Measurements from ENCODE around the gene UNC13C.

UNC13C gene

DNA sequence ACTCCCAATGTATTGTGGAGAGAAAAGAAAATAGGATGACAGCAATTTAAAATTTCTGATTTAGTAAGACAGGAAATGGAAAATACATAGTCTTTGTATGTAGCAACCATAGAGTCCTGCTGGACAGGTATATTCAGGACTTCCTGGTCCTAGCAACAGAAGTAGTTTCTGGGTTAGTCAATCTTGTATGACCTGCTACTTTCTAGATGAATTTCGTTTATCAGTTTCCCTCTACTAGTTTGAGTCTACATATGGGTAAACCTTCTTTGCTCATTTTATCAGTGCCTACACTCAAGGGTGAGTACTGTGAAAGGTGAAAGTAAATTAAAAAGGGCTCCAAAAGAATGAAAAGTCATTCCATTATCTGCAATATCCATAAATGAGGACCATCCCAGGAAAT lies 309.8 kb downstream of the UNC13C start:
- no peak for DNase-seq (ENCODE audit: extremely low read depth in 1 of 2, low read depth in 1 of 2)

DNA sequence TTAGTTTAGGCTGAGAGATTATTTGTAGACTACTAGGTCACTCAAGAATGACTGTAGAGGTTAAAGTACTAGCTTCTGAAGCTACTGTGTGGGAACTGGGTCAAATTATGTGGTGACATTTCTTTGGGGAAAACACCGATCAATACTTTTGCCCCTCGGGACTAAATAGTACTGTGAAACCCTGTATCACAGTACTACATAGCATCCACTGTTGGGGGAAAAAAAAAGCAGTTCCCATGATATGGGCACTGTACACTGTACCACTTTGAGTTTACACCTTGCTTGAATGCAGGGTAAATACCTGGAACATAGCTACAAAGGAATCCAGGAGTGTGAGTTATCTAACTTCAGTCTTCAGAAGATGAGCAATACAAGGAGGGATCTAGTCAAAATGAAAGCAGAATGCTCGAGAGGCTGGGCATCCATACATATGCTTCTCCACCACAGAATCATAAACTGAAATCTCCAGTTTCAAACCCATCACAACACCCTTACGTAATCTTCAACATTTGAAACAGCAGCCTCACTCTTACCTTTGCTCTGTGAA lies 311.4 kb downstream of the UNC13C start:
- no peak for DNase-seq (ENCODE audit: extremely low read depth in 1 of 2, low read depth in 1 of 2)

DNA sequence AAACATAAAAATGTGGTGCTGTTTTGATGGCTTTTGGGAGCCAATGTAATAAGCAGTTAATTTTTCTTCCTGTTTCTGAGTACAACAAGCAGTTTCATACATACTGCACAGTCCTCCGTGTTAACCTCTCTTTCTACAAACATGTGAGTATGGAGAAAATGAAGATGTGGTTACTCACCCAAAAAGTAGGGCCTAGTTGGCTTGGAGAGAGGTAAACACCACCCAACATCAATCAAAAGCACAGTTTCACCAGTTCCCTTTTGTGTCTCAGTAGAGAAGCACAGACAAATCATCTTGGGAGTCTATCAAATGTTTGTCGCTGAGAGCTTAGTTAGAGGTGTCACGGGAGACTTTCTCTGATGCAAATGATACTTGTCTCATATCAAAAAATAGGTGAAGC lies 320.2 kb downstream of the UNC13C start:
- DNase-seq (ENCODE audit: extremely low read depth in 1 of 2, low read depth in 1 of 2) = no peak

DNA sequence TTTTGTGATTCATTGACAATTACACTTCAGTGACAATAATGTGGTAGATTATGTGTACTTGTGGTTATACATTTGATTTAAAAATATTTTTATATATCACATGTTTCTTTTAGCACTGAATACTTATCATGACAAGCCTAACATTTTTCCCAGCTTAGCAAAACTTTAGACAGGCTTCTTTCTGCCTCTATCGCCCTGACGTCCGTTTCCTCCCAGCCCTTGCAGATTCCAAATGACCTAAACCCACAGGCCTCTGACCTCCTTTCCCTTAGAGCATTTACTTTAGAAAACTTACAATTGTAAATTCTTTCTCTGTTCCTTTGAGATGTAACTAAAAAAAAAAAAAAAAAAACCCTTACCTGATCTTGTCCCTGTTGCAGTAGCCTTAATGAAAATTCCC lies 326.1 kb downstream of the UNC13C start:
- DNase-seq (ENCODE audit: extremely low read depth in 1 of 2, low read depth in 1 of 2) = no peak

DNA sequence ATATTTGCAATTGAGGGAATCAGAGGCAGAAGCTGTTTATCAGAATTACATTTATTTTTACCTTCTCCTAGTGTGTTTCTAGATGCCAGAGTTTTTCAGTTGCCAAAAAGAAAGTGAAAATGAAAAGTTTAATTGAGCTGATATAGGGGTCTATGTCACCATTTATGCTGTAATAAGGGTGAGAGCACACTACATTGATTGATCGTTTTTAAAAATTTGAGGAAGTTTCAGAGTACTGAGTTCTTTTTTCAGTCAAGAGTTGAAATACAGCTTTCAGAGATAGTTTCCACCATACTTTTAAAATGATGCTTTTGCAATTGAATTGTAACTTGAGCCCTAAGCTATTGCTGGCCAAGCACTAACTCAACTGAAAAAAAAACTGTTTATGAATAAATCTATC lies 326.9 kb downstream of the UNC13C start:
- no peak for DNase-seq (ENCODE audit: extremely low read depth in 1 of 2, low read depth in 1 of 2)

DNA sequence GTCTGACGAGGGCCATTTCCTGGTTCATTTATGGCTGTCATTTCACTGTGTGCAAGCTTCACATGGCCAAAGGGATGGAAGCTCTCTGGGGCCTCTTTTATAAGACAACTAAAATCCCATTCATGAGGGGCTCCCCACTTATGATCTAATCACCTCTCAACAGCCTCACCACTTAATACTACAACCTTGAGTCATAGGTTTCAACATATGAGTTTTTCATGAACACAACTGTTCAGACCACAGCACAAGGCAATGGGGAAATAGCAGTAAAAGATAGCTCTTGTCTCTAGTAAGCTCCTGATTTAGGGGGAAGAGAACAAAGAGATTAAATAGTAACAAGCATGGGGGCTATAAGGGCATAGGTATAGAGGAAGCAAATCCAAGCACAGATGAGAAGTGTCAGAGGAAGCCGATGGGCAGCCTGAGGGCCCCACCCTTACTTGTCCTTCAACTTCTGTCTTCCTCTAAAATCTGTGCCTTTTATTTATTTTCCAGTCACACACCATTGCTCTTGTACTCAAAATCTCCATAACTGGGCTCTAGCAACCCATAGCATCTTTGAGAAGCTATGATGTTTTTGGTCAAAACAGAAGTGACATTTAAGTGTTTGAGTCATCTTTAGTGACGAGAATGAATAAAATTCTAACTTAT lies 329.1 kb downstream of the UNC13C start:
- DNase-seq (ENCODE audit: extremely low read depth in 1 of 2, low read depth in 1 of 2) = no peak

DNA sequence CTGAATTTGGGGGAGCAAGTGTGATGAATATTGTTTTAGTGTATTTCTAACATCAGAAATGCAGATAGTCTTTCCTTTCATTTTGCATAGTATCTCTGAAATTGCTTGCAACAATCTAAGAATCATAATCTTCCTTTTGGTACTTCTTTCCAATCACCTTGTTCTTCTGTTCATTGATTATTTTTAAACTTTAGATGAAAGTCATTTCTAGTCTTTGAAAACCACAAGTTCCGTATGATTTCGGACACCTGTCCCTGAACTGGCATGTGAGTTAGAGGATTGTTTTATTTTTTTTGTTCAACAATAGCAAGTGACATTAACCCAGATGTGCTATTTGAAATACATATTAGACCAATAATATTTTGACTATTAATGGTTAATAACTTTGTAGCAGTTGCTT lies 329.7 kb downstream of the UNC13C start:
- no peak for DNase-seq (ENCODE audit: extremely low read depth in 1 of 2, low read depth in 1 of 2)

DNA sequence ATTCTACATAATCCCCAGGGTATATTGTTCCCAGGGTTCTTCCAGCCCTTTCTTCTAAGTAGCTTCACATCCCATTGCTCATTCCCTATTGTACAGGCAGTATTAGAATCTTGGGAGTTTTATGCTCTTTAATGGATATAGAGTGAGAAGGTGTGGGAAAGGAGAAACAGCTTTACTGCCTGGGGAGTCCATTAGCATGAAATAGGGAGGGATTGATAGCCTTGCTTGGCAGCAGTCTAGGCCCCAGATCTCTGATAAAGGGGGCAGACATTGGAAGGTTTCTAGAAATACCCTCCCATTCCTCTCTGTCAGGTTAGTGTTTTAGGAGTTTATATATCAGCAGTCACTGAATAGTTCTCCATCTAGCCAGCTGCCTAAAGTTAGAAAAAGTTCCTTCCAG lies 334.3 kb downstream of the UNC13C start:
- DNase-seq (ENCODE audit: extremely low read depth in 1 of 2, low read depth in 1 of 2) = no peak

DNA sequence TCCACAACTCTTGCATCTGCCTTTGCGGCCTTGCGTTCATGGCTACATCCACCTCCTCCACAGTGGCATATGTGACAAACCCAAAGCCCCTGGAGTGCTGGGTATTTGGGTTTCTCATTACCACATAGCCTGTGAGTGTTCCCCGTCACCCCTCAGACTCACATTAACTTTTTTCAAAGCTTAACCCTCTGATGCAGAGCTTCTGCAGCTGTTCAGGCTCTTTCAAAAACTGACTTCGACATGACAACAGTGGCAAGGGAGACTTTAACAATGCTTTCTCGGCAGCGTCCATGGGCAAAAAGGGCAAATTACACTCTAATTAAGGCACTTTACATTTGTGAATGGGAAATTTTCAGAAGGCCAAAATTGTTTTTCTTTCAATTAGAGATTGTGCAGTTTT lies 343.2 kb downstream of the UNC13C start:
- no peak for DNase-seq (ENCODE audit: extremely low read depth in 1 of 2, low read depth in 1 of 2)

DNA sequence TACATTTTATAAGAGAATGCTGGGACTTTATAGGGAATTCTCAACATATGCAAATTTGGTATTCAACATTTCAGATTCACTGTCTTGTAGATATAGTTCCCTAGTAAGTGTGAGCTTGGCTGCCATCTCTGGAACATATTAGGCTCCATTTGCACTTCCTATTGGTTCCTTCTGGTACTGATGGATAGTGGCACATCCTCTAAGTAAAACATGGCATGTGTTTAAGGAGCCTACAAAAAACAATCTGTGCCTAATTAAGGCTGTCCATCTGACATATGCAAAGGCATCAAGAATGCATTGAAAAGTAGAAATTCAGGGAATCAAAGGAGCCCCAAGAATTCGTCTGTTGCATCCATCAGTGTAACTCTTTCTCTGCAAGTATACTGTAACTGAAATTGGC lies 344.1 kb downstream of the UNC13C start:
- no peak for DNase-seq (ENCODE audit: extremely low read depth in 1 of 2, low read depth in 1 of 2)

DNA sequence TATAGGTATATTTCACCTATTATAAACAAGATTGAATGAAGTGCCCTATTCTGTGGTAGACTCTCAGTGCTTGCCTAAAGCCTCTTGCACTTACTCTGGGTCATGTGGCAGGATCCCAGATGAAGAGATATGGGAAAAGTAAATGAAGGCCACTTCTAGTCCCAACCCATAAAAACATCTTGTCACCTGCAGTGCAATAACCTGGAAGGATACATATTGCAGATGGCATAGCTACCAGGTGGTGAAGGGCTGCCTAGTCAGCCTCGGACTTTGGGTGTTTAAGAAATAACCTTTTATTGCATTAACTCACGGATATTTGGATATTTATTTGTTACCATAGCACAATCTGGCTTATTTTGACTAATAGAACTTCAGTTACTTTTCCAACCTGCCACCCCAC lies 367.1 kb downstream of the UNC13C start:
- DNase-seq (ENCODE audit: extremely low read depth in 1 of 2, low read depth in 1 of 2) = no peak

DNA sequence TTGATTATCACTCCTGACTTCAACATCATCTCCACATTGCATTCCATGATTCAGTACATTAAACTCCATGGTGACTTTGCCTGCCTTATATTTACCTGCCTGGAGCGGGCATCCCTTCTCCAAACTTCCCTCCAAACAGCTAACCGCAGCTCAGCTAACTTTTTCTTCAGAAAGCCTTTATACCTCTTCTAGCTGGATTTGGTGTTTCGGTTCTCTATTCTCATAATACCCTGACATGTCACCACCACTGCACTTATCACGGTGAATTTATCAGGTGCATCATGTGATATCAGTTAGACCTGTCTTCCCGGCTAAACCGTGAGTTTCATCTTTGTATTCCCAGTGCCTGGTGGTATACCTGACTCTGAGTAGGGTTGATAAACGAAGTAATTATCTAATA lies 367.6 kb downstream of the UNC13C start:
- no peak for DNase-seq (ENCODE audit: extremely low read depth in 1 of 2, low read depth in 1 of 2)

DNA sequence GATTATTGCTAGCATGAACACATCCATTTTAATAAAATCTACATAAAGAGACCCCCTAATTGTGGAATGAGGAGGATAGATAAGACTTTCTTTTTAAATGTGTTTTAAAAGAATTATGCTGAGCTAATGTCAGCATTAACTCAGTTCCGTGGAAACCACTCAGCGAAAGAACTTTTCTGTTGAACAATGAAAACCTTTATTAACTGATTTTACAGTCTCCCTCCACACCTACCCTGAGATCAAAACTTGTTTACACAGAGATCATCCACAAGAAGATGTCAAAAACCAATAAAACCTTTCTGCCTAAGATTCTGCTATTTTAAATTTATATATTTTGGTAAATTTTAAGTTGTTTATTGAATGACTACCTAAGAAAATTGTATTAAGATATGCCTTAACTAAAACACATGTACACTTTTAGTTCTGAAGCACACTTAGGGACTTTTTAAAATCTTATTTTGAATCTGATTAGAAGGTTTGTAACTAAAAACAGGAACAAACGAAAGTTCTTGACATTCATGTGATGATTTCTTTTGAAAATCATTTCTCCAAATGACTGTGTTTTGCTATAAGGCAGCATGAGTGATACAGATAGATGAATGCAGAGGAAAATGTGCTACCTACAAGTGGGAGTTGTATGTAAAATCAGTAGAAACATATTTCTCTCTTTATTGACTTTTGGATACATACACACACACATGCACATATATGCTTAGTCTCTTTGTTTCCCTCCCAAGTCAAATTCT lies 369.0 kb downstream of the UNC13C start:
- DNase-seq (ENCODE audit: extremely low read depth in 1 of 2, low read depth in 1 of 2) = no peak

DNA sequence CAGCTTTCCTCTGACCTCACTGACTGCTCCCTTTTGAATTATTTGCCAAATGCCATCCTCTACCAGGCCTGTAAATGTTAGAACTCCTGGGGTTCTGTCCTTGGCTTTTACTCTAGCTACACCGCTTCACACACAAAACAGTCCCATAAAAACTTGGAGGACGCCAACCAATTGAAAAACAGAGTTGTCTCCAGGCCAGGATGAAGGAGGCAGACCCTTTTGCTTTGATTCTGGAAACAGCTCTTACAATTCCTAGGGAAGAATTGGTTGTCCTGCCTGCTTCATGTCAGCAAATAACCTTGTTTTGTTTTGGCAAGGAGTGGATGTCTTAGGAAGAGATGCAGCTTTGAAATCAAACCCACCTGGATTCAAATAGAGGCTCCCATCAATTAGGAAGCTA lies 375.5 kb downstream of the UNC13C start:
- DNase-seq (ENCODE audit: extremely low read depth in 1 of 2, low read depth in 1 of 2) = no peak

DNA sequence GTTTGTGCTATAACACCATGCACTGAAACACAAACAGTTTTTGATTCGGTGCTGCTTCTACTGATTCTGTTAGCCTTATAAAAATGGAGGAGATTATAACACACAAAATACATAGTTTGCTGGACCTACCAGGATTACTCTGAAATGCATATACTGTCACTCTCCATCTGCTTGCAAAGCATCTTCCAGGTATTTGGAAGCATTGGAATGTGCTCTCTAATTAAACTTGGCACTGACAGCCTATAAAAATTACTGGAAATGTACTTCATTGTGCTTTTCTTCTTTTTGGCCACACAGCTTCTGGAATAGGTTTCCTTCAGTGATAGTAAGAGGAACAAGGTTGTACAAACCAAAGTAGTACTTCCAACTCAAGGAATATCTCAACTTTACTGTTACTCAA lies 376.1 kb downstream of the UNC13C start:
- no peak for DNase-seq (ENCODE audit: extremely low read depth in 1 of 2, low read depth in 1 of 2)

DNA sequence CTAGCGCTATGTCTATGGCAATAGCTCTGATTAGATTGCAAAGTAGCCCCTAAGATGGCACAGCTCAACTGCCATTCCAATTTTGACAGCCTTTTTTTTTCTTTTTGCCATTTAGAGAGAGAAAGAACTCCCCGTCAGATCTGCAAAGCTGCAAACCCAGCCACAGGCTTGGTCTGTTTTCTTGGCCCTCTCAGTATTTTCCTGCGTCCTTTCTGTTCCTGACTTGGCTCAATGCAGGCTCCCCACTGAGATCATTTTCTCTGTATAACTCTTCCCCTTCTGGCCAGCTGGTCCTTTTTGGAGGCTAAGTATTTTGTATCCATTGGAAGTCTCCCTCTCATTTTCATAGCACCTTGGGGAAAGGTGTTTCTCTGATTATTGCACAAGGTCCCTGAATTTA lies 386.7 kb downstream of the UNC13C start:
- no peak for DNase-seq (ENCODE audit: extremely low read depth in 1 of 2, low read depth in 1 of 2)

DNA sequence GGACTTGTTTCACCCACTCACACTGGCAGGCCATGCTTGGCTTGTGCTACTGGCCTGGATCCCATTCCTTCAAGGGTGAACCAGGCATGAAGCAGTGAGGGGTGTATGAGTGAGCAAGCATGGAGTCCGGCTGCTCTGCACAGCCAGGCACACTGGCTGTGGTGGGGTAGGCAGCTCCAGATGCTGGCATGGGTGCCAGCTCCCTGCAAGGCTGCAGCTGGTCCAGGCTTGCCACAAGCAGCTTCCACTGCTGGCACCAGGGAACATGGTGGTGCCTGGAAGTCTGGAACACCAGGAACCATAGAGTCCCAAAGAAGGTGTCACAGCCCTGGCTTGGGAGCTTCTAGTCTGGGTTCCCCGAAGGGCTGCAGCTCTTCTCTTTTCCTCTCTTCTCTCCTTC lies 395.1 kb downstream of the UNC13C start:
- no peak for DNase-seq (ENCODE audit: extremely low read depth in 1 of 2, low read depth in 1 of 2)

DNA sequence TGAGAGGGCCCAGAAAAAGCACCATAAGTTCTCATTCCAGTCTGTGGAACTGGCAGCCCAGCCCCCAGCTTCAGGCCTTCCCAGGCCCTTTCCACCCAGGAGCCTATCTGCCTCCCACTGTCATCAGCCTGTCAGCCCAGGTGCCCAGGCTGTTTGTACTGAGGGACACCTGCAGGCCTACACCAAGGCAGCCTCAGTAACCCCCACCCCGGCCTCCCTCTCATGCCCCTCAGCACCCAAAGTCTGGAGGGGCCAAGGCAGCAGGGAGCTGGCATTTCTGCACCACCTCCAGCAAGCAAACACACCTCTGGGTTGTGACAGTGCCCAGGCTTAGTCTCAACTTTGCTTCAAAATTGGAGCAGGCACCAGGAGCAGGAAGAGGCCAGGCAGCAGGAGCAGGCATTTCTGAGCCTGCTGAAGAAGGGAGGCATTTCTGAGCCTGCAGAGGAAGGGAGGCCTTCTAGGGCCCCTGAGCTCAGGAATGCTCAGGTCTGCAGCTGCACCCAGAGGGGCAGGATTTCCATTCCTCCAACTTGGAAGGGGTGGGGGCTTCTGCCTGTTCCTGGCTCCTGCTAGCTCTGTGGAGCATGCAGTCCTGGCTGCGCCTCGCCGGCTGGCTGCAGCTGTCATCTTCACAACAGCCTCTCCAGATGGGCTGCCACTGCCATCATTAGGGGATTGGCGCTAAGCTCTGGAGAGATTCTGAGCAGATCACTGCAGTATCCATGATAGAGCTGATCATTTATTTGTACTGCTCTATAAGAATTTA lies 396.1 kb downstream of the UNC13C start:
- DNase-seq (ENCODE audit: extremely low read depth in 1 of 2, low read depth in 1 of 2) = no peak

DNA sequence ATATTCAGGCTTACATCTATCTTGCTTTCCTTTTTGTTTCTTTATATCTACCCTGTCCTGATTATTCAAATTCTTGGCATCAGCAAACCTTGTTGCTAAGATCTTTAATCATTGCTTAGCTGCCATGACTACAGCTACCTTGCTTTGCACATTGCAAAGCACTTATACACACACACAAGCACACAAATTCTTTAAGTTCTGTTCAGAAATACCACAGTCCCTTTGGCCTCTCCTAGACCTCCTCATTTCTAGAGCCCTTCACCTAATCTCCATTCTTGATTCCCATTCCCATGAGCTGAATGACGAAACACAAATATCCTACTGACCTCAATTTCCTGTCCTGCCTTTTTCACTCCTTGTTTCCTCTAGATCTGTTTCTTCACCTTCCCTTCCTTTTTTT lies 409.6 kb downstream of the UNC13C start:
- no peak for DNase-seq (ENCODE audit: extremely low read depth in 1 of 2, low read depth in 1 of 2)

DNA sequence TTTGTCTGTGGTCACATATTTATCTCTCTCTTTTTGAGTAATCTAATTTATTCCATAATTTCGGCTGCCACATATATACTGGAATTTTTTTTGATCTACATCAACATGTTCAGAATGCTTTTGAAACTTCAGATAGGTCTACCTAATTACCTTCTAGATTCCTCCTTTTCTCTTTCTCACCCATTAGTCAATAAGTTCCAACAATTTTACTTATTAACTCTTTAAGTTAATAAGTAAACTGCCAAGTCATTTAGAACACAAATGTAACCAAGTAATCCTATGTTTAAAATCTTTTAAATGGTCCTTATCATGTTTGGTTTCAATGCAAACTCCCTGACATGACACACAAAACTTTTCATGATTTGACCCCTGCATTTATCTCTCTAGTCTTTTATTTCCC lies 410.5 kb downstream of the UNC13C start:
- no peak for DNase-seq (ENCODE audit: extremely low read depth in 1 of 2, low read depth in 1 of 2)

DNA sequence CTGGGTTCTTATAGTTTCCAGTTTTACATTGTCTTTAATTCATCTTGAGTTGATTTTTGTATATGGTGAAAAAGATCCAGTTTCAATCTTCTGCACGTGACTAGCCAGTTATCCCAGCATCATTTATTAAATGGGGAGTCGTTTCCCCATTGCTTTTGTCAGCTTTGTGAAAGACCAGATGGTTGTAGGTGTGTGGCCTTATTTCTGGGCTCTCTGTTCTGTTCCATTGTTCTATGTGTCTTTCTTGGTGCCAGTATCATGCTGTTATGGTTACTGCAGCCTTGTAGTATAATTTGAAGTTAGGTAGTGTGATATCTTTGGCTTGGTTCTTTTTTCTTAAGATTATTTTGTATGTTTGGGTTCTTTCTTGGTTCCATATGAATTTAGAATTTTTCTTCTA lies 432.2 kb downstream of the UNC13C start:
- no peak for DNase-seq (ENCODE audit: extremely low read depth in 1 of 2, low read depth in 1 of 2)

DNA sequence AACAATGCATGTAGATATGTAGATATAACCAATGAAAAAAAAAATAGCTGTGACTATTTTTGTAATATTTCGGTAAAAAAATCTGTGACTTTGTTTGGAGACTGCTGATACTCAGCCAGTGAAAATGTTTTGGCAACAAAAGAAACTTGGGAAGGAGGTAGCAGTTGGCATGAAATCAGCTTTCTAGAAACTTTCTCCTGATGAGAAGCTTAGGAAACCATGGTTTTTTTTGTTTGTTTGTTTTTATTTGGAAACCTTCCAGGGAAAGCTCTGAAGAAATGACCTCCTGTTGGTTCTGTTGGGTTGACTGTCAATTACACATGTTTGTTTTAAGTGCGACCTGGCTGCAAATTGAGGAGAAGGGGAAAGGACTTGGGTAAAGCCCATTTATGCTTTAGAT lies 445.9 kb downstream of the UNC13C start:
- no peak for DNase-seq (ENCODE audit: extremely low read depth in 1 of 2, low read depth in 1 of 2)
